GOT3 (cell line): ENCODE results near the gene FAM167B.
"Not testable (repeated sequence)": the region's sequence is repeated elsewhere in the genome, so short reads cannot be mapped to it uniquely, and the experiment has no call there.

Experiments used
- DNase-seq: peaks from one replicate; lab custom pipeline; 2025; ENCODE audit warnings: mixed read lengths; lab: John Stamatoyannopoulos, UW

The FAM167B gene

DNA sequence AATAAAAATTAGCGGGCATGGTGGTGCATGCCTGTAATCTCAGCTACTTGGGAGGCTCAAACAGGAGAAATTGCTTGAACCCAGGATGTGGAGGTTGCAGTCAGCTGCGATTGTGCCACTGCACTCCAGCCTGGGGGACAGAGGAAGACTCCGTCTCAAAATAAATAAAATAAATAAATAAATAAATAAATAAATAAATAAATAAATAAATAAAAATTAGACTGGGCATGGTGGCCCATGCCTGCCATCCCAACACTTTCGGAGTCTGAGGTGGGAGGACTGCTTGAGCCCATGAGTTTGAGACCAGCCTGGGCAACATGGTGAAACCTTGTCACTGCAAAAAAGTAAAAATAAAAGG lies 16.2 kb downstream of the FAM167B start:
- not testable (repeated sequence) for DNase-seq

DNA sequence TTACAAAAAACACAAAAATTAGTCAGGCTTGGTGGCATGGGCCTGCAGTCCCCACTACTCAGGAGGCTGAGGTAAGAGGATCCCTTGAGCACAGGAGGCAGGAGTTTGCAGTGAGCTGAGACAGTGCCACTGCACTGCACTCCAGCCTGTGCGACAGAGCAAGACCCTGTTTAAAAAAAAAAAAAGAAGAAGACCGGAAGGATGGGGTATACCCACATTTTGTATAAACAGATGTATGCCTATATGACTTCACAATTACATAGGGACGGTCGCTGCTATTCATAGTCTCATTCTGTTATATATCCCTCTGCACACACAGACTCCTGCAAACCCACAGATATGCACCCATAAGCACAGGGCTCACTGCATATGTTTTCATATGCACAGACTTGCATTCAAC lies 16.7 kb downstream of the FAM167B start:
- DNase-seq, result no peak

DNA sequence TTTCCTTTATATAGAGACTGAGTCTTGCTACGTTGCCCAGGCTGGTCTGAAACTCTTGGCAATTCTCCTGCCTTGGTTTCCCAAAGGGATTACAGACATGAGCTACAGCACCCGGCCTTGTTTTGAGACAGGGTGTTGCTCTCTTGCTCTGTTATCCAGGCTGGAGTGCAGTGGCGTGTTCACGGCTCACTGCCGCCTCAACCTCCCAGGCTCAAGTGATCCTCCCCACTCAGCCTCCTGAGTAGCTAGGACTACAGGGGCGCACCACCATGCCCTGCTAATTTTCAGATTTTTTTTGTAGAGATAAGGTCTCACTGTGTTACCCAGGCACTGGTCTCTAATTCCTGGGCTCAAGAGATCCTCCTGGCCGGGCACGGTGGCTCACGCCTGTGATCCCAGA lies 18.8 kb downstream of the FAM167B start:
- no peak for DNase-seq

DNA sequence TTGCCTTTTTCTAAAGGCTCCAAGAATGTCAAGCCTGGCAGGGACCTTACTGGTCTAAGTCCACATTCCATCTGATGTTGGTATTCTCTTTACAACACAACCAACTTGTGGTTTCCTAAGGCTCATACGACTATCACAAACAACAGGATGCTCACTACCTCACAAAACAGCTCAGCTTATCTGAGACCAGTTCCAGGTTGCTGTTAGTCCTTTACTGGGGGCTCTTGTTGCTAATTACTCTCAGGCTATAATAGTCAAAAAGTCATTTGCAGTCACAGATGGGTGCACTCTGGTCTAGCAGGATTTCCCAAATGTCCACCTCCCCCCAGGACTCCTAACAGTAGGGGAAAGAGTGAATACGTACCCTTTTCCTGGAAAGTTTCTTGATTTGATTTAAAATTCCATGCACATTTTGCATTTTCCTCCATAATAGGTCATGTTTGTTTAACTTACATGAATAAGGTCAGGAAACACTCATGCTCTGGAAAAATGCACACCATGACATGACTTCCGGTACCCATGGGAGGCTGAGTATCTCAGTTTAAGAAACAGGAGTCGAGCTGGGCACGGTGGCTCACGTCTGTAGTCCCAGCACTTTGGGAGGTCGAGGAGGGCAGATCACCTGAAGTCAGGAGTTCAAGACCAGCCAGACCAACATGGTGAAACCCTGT lies 20.0 kb downstream of the FAM167B start:
- DNase-seq, result no peak

DNA sequence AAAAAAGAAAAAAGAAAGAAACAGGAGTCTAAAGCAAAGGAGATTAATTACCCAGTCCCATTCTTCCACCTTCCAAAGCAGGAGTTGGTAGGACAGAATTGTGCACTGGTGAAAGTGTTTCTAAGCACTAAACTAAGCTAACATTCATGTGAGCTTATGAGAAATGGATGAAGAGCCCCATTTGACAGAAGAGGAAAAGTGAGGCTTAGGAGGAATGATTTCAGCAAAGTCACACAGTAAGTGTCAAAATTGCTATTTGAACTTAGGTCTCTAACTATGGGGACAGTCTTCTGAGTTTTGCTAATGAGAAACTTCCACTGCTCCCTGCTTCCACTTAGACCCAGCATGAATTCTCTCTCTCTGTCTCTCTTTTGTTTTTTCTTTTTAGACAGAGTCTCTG lies 22.7 kb downstream of the FAM167B start:
- DNase-seq, result no peak

DNA sequence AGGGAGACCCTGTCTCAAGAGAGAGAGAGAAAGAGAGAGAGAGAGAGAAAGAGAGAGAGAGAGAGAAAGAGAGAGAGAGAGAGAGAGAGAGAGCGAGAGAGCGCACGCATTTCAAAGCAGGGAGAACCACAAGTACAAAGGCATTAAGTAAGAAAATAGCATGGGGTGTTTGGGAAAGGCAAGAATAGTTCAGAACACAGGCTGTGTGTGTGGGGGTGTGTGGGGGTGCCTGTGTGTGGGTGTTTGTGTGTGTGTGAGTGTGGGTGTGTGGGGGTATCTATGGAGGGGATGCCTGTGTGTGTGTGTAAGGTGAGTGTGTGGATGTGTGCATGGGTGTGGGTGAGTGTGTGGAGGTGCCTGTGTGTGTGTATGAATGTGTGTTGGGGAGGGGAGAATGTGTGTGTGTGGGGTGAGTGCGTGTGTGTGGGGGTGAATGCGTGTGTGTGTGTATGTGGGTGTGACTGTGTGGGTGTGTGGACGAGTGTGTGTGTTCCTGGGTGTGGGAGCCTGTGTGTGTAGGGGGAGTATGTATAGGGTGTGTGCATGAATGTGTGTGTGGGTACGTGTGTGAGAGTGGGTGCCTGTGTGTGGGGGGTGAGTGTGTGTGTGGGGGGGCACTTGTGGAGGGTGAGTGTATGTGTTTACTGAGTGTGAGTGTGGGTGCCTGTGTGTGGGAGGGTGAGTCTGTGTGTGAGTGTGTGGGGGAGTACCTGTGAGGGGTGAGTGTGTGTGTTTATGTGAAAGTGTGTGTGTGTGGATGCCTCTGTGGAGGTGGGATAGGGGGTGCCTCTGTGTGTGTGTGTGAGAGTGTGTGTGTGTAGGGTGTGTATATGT lies 25.8 kb downstream of the FAM167B start:
- DNase-seq, result no peak

DNA sequence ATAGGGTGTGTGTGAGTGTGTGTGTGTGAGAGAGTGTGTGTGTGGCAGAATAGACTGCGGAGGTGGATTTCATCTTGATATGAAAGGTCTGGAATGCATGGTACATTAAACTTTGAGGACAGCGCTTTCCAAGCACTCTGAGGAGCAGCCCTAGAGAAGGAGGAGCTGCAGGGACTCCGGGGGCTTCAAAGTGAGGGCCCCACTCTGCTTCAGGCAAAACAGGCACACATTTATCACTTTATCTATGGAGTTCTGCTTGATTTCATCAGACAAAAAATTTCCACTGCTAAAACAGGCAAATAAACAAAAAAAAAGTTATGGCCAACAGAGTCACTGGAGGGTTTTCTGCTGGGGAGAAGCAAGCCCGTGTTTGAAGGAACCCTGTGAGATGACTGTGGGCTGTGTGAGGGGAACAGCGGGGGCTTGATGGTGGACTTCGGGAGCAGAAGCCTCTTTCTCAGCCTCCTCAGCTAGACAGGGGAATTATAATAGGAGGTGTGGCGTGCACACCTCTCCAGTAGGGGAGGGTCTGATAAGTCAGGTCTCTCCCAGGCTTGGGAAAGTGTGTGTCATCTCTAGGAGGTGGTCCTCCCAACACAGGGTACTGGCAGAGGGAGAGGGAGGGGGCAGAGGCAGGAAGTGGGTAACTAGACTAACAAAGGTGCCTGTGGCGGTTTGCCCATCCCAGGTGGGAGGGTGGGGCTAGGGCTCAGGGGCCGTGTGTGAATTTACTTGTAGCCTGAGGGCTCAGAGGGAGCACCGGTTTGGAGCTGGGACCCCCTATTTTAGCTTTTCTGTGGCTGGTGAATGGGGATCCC lies 26.6 kb downstream of the FAM167B start:
- DNase-seq, result no peak

DNA sequence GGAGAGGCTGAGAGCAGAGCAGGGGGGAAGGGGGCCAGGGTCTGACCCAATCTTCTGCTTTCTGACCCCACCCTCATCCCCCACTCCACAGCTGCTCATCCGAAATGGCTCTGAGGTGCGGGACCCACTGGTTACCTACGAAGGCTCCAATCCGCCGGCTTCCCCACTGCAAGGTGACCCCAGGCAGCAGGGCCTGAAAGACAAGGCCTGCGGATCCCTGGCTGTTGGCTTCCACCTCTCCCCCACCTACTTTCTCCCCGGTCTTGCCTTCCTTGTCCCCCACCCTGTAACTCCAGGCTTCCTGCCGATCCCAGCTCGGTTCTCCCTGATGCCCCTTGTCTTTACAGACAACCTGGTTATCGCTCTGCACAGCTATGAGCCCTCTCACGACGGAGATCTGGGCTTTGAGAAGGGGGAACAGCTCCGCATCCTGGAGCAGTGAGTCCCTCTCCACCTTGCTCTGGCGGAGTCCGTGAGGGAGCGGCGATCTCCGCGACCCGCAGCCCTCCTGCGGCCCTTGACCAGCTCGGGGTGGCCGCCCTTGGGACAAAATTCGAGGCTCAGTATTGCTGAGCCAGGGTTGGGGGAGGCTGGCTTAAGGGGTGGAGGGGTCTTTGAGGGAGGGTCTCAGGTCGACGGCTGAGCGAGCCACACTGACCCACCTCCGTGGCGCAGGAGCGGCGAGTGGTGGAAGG lies 27.8 kb downstream of the FAM167B start:
- DNase-seq, result no peak

DNA sequence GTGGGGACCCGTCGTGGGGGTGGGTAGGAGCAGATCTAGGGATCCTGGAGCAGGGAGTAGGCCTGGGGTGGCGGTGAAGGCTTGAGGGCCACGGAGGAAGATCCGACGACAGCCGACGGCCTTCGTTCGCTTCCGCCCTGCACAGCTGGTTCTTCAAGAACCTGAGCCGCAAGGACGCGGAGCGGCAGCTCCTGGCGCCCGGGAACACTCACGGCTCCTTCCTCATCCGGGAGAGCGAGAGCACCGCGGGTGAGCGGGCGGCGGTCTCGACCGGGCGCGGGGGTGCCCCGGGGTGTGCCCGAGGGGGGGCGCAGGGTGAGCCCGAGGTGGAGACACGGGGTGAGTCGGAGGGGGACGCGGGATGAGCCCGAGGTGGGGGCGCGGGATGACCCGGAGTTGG lies 28.4 kb downstream of the FAM167B start:
- DNase-seq, result no peak

DNA sequence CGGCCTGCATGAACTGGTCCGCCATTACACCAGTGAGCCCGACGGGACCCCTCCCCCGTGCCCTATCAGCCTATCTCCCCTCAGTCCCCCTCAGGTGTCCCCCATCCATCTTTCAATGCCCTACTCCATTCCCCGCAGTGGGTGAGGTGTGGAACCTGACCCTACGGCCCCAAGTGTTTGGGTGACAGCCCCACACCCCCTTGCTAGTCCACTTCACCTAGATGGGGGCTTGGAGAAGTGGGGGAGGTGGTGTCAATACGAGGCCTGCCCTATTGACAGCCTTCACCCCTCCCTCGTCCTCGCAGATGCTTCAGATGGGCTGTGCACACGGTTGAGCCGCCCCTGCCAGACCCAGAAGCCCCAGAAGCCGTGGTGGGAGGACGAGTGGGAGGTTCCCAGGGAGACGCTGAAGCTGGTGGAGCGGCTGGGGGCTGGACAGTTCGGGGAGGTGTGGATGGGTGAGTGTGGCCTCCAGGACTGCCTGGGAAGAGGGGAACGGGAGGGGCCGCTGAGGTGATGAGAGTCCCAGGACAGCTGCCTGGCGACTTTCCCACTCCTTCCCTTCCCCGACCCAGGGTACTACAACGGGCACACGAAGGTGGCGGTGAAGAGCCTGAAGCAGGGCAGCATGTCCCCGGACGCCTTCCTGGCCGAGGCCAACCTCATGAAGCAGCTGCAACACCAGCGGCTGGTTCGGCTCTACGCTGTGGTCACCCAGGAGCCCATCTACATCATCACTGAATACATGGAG lies 29.2 kb downstream of the FAM167B start:
- DNase-seq, result no peak

DNA sequence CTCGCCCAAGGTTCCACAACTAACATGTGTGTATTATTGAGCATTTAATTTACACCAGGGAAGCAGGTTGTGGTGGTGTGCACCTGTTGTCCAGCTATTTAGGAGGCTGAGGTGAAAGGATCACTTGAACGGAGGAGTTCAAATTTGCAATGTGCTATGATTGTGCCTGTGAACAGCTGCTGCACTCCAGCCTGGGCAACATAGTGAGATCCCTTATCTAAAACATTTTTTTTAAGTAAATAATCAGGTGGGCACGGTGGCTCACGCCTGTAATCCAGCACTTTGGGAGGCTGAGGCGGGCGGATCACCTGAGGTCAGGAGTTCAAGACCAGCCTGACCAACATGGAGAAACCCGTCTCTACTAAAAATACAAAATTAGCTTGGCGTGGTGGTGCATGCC lies 37.8 kb downstream of the FAM167B start:
- not testable (repeated sequence) for DNase-seq

DNA sequence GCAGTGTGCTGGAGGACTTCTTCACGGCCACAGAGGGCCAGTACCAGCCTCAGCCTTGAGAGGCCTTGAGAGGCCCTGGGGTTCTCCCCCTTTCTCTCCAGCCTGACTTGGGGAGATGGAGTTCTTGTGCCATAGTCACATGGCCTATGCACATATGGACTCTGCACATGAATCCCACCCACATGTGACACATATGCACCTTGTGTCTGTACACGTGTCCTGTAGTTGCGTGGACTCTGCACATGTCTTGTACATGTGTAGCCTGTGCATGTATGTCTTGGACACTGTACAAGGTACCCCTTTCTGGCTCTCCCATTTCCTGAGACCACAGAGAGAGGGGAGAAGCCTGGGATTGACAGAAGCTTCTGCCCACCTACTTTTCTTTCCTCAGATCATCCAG lies 38.6 kb downstream of the FAM167B start:
- DNase-seq, result no peak

DNA sequence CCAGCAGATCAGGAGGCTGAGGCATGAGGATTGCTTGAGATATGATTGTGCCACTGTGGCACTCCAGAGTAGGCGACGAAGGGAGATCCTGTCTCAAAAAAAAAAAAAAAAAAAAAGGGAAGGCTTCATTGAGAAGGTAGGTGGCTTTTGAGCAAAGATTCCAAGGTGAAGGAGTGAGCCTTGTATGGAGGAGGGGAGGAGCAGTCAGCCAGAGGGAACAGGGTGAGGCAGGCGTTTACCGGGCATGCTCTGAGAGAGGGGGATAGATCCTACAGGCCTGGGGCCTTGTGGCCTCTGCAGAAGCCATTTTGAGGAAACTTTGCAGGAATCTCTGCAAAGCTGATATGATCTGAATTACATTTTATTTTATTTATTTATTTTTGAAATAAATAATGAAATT lies 39.7 kb downstream of the FAM167B start:
- no peak for DNase-seq

DNA sequence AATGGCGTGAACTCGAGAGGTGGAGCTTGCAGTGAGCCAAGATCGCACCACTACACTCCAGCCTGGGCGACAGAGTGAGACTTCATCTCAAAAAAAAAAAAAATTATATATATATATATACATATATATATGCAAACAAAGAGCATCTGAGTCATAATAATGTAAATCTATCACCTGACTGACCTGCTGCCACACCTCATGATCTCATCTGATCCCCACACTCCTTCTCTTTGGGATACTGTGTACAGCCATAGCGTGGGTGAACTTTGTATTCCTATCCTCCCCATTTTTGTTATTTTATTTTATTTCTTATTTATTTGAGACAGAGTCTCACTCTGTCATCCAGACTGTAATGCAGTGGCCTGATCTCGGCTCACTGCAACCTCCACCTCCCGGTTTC lies 42.2 kb downstream of the FAM167B start:
- no peak for DNase-seq

DNA sequence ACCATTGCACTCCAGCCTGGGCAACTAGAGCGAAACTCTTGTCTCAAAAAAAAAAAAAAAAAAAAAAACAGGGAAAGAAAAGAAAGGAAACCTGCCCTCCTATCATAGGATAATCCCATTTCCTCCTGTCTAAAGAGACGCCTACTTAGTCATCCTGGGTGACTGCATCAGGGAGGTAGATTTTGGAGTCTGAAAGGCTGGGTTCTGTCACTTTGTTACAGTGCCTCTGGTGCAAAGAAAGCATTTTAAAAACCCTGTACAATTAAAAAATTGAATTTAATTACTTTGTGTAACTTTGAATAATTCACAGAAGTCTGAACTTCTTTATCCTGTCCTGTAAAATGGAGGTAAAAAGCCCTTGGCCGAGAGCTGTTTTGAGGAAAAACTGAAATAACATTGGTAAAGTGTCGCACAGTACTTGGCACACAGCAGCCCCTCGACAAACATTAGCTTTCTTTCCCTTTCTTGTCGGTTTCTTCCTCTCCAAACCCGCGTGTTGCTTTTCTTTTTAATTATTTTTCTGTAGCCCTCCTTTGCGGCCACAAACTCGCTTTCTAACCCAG lies 44.2 kb downstream of the FAM167B start:
- no peak for DNase-seq

DNA sequence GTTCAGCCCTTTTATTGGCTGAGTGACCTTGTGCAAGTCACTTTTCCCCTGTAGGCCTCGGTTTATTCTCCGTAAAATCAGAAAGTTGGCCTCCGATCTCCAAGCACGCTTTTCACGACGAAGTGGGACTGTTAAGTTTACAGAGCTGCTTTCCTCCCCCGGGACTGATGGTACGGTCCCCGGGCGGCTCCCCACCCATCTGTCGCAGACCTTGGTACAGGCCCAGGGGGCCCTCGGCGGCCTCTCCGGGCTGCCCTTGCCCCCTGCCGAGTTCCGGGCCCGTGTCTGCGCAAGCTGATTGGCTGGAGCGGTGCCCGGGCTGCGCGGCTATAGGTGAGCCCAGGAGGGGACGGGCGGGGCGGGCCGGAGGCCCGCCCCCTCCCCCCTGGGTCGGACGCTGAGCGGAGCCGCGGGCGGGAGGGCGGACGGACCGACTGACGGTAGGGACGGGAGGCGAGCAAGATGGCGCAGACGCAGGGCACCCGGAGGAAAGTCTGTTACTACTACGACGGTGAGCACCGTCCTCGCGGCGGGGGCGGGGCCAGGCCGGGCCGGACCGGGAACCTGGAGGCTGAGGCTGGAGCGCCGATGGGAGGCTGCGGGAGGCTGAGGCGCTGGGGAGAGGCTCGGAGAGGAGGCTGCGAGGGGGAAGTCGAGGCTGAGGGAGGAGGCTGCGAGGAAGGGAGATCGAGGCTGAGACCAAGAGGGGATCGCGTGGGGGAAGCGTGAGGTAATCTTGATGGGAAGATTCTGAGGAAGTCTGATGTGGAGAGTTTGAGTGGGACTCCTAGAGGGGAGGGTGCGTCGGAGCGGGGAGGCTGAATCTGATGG lies 44.9 kb downstream of the FAM167B start, which contains the start of gene HDAC1:
Gene HDAC1, plus strand, starts transcription at position 376 of the 831 bp plus-strand sequence. Its CDS starts 87 bp downstream, at position 463.
- peak; percentile 79 for DNase-seq

DNA sequence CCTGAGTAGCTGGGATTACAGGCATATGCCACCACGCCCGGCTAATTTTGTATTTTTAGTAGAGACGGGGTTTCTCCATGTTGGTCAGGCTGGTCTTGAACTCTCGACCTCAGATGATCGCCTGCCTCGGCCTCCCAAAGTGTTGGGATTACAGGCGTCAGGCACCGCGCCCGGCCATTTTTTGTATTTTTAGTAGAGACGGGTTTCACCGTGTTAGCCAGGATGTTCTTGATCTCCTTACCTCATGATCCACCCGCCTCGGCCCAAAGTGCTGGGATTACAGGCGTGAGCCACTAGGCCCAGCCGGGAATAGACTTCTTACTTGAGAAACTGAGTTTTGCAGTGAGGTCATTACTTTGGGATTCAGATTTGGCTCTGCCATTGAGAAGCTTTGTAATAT lies 51.2 kb downstream of the FAM167B start:
- DNase-seq, result not testable (repeated sequence)
